ENCODE results near the gene GPR143. TPM values are rescaled to one million over a fixed set of nuclear protein-coding genes. Genes with fewer than 3 reads are reported as not detected.
A peak's percentile ranks its signal among the peaks of the same experiment; 100 is the strongest.

GPR143 gene
- total RNA-seq, 4 donors from 2014 or later, result 0.29 TPM; not detected in 3

- Histone ChIP-seq H3K4me3 (no peak overlapping the region), H3K36me3 (peaks cover 0 to 46% (median 25%) of the 10 kb centered on the region in 4 donors), H3K4me1 (peaks cover 0 to under 1% (median 0%) of the 10 kb centered on the region in 4 donors), H3K9me3 (no peaks in the 10 kb centered on the region), H3K27ac (replicated peaks in 1 of 4) (no peak overlapping the region), H3K27me3 (no peaks in the 10 kb centered on the region)
- DNase-seq (ENCODE audit: extremely low spot score), result no peak
- WGBS, result 91% methylated on average over 18 of the region's 27 CpGs
- TF ChIP-seq POLR2A (IDR thresholded peaks at IDR 0.05; ENCODE audit: low read depth) (no peak), EP300 (IDR thresholded peaks at IDR 0.05) (no peak), POLR2AphosphoS5 (IDR thresholded peaks at IDR 0.05) (no peak), CTCF (IDR thresholded peaks at IDR 0.05) (no peak)
- intact Hi-C loops (cut with DNase I), result loop anchor here (10.0 kb wide), 1 partner anchor 223 kb away; the partner anchor contains the start of gene TBL1X
Observed at GRCh38 chrX:9687899-9688298, 77.7 kb downstream of the GPR143 start.

GRCh38 chrX:9683350-9683749 lies 82.3 kb downstream of the GPR143 start:
- 90% methylated on average over 9 of the region's 9 CpGs for WGBS
- H3K27me3 ChIP-seq, result no peaks in the 10 kb centered on the region
- DNase-seq (ENCODE audit: extremely low spot score), result no peak
- H3K9me3 ChIP-seq, result no peaks in the 10 kb centered on the region
- H3K4me3 ChIP-seq, result no peak overlapping the region
- peaks cover 0 to 8% (median 3%) of the 10 kb centered on the region in 4 donors for H3K36me3 ChIP-seq
- no peak overlapping the region for H3K27ac ChIP-seq (replicated peaks in 1 of 4)
- intact Hi-C loops (cut with DNase I), result loop anchor here (10.0 kb wide), 1 partner anchor 219 kb away; the partner anchor contains the start of gene TBL1X
- no peak for TF ChIP-seq CTCF (IDR thresholded peaks at IDR 0.05)
- no peak for TF ChIP-seq POLR2AphosphoS5 (IDR thresholded peaks at IDR 0.05)
- TF ChIP-seq EP300 (IDR thresholded peaks at IDR 0.05), result no peak
- TF ChIP-seq POLR2A (IDR thresholded peaks at IDR 0.05; ENCODE audit: low read depth), result no peak
- H3K4me1 ChIP-seq, result peaks cover 0 to 9% (median 5%) of the 10 kb centered on the region in 4 donors

GRCh38 chrX:9682861-9683260 lies 82.8 kb downstream of the GPR143 start:
- Histone ChIP-seq H3K4me3 (no peak overlapping the region), H3K4me1 (peaks cover 0 to 9% (median 5%) of the 10 kb centered on the region in 4 donors), H3K27ac (replicated peaks in 1 of 4) (no peak overlapping the region), H3K36me3 (peaks cover 0 to 7% (median 1%) of the 10 kb centered on the region in 4 donors), H3K9me3 (no peaks in the 10 kb centered on the region), H3K27me3 (no peaks in the 10 kb centered on the region)
- WGBS, result 94% methylated on average over 3 of the region's 6 CpGs
- TF ChIP-seq POLR2AphosphoS5 (IDR thresholded peaks at IDR 0.05), result no peak
- no peak for TF ChIP-seq EP300 (IDR thresholded peaks at IDR 0.05)
- no peak for TF ChIP-seq CTCF (IDR thresholded peaks at IDR 0.05)
- TF ChIP-seq POLR2A (IDR thresholded peaks at IDR 0.05; ENCODE audit: low read depth), result no peak
- no peak for DNase-seq (ENCODE audit: extremely low spot score)
- intact Hi-C loops (cut with DNase I), result loop anchor here (10.0 kb wide), 1 partner anchor 218 kb away; the partner anchor contains the start of gene TBL1X

- Histone ChIP-seq H3K27me3 (no peaks in the 10 kb centered on the region), H3K36me3 (peaks cover 0 to 7% (median 1%) of the 10 kb centered on the region in 4 donors), H3K27ac (replicated peaks in 1 of 4) (no peak overlapping the region), H3K4me3 (no peak overlapping the region), H3K4me1 (peaks cover 2 to 12% (median 7%) of the 10 kb centered on the region in 4 donors), H3K9me3 (no peaks in the 10 kb centered on the region)
- 31% methylated on average over 9 of the region's 10 CpGs for WGBS
- DNase-seq (ENCODE audit: extremely low spot score), result no peak
- intact Hi-C loops (cut with DNase I), result loop anchor here (10.0 kb wide), 1 partner anchor 218 kb away; the partner anchor contains the start of gene TBL1X
- TF ChIP-seq POLR2AphosphoS5 (IDR thresholded peaks at IDR 0.05) (no peak), CTCF (IDR thresholded peaks at IDR 0.05) (peak; percentile 37 to 49 (median 40)), POLR2A (IDR thresholded peaks at IDR 0.05; ENCODE audit: low read depth) (no peak)
Observed at GRCh38 chrX:9682456-9682855, 83.2 kb downstream of the GPR143 start.
